Gastroesophageal sphincter (tissue), 4 donors: Measurements from ENCODE around the gene HPD. TPM values are rescaled to one million over a fixed set of nuclear protein-coding genes. Genes with fewer than 3 reads are reported as not detected.

ENCODE experiments used
- ATAC-seq: fragments of 150-250 bp; one replicate; pipeline ENCODE4 v1.9.1; 2016; ENCODE audit warnings: mild to moderate bottlenecking, moderate library complexity
- H3K27ac ChIP-seq, 4 donors: fragments of 200-600 bp; sonication (generic) in 3 of 4; 1 replicate in 3 of 4; 2 replicates in 1 of 4; pipeline ENCODE4 v1.5.1; 2016 to 2019
- H3K27me3 ChIP-seq: fragments of 200-600 bp; sonication (generic); one replicate; pipeline ENCODE4 v1.5.1; 2019
- H3K36me3 ChIP-seq, 2 donors: fragments of 200-600 bp; sonication (generic); one replicate each; pipeline ENCODE4 v1.5.1; 2019; ENCODE audit warnings: control low read depth in 1 of 2
- H3K4me1 ChIP-seq, 3 donors: fragments of 200-600 bp; sonication (generic); 1 replicate in 2 of 3; 2 replicates in 1 of 3; pipeline ENCODE4 v1.5.1; 2016 to 2019; ENCODE audit warnings: control low read depth in 2 of 3
- H3K4me3 ChIP-seq, 2 donors: fragments of 200-600 bp; sonication (generic); one replicate each; pipeline ENCODE4 v1.5.1; 2019; ENCODE audit warnings: mild to moderate bottlenecking in 1 of 2, moderate library complexity in 1 of 2
- H3K9me3 ChIP-seq, 3 donors: fragments of 200-600 bp; sonication (generic); one replicate each; pipeline ENCODE4 v1.5.1; 2017 to 2019; ENCODE audit warnings: control low read depth in 2 of 3
- CTCF ChIP-seq, 4 experiments: fragments of 200-600 bp in 2 of 4; fragments of 450-650 bp in 2 of 4; sonication (generic) in 1 of 4; IDR thresholded peaks; one replicate each; pipeline ENCODE4 v1.5.1; 2017 to 2019; ENCODE audit warnings: antibody characterized with exemption in 4 of 4, mild to moderate bottlenecking in 2 of 4, moderate library complexity in 2 of 4
- EP300 ChIP-seq: sonication (generic); formaldehyde crosslinking; IDR thresholded peaks from one replicate; pipeline ENCODE4 v1.6.1; 2017; ENCODE audit warnings: antibody characterized with exemption, mild to moderate bottlenecking
- POLR2A ChIP-seq, 2 donors: fragments of 450-650 bp; IDR thresholded peaks; one replicate each; pipeline ENCODE4 v1.6.1; 2017; ENCODE audit warnings: antibody characterized with exemption in 2 of 2, mild to moderate bottlenecking in 2 of 2, moderate library complexity in 1 of 2
- POLR2AphosphoS5 ChIP-seq: sonication (generic); formaldehyde crosslinking; IDR thresholded peaks from one replicate; pipeline ENCODE4 v1.6.1; 2017; ENCODE audit warnings: antibody characterized with exemption
- WGBS, 2 donors: methylation state at CpG; one replicate each; pipeline ENCODE4 v1.1.5; 2018; ENCODE audit warnings: low coverage in 1 of 2; 5-methylcytosine and 5-hydroxymethylcytosine counted together
- total RNA-seq, 4 donors: library from RNA; depleted of rRNA; stranded (reverse); fragments of >200 nt; gene quantifications; one replicate each; pipeline ENCODE4 v1.1.0, GENCODE V29; 2016

The HPD gene
- total RNA-seq, 4 donors from 2014 or later, result 1.2 to 5.0 (median 2.6) TPM; not detected in 1

GRCh38 chr12:121825041-121825523 lies 33.6 kb downstream of the HPD start:
- TF ChIP-seq POLR2A (IDR thresholded peaks at IDR 0.05), result no peak
- TF ChIP-seq CTCF (IDR thresholded peaks at IDR 0.05), result no peak
- TF ChIP-seq POLR2AphosphoS5, result no peak
- no peak for TF ChIP-seq EP300
- H3K4me1 ChIP-seq, result peaks cover 0 to 24% (median 0%) of the 10 kb centered on the region in 3 donors
- H3K36me3 ChIP-seq, result peaks cover 0 to 97% of the 10 kb centered on the region in 2 donors
- WGBS, 2 donors, result 98% methylated on average over 4 of the region's 18 CpGs; no CpG with 5 or more reads in 1 of the 2 donors
- no peak for ATAC-seq
- H3K27me3 ChIP-seq, result no peaks in the 10 kb centered on the region
- H3K4me3 ChIP-seq, result no peak overlapping the region
- no peaks in the 10 kb centered on the region for H3K9me3 ChIP-seq
- peak overlapping the region in 1 of 4 donors; percentile 18 for H3K27ac ChIP-seq

GRCh38 chr12:121823727-121824115 lies 34.9 kb downstream of the HPD start:
- H3K9me3 ChIP-seq, result no peaks in the 10 kb centered on the region
- H3K27ac ChIP-seq, result no peak overlapping the region
- H3K4me3 ChIP-seq, result no peak overlapping the region
- H3K4me1 ChIP-seq, result peaks cover 0 to 10% (median 0%) of the 10 kb centered on the region in 3 donors
- peaks cover 0 to 97% of the 10 kb centered on the region in 2 donors for H3K36me3 ChIP-seq
- ATAC-seq, result no peak
- WGBS, 2 donors, result 100% methylated on average over 3 of the region's 12 CpGs; no CpG with 5 or more reads in 1 of the 2 donors
- H3K27me3 ChIP-seq, result no peaks in the 10 kb centered on the region
- no peak for TF ChIP-seq EP300
- no peak for TF ChIP-seq POLR2AphosphoS5
- TF ChIP-seq CTCF (IDR thresholded peaks at IDR 0.05), result no peak
- TF ChIP-seq POLR2A (IDR thresholded peaks at IDR 0.05), result no peak

- peaks cover 0 to 97% of the 10 kb centered on the region in 2 donors for H3K36me3 ChIP-seq
- TF ChIP-seq POLR2AphosphoS5 (no peak), EP300 (no peak), POLR2A (IDR thresholded peaks at IDR 0.05) (no peak), CTCF (IDR thresholded peaks at IDR 0.05) (no peak)
- no peaks in the 10 kb centered on the region for H3K9me3 ChIP-seq
- 100% methylated on average over 3 of the region's 36 CpGs; no CpG with 5 or more reads in 1 of the 2 donors for WGBS, 2 donors
- peaks cover 0 to 7% (median 0%) of the 10 kb centered on the region in 3 donors for H3K4me1 ChIP-seq
- no peak overlapping the region for H3K4me3 ChIP-seq
- no peak for ATAC-seq
- H3K27me3 ChIP-seq, result no peaks in the 10 kb centered on the region
- no peak overlapping the region for H3K27ac ChIP-seq
Measured at GRCh38 chr12:121823101-121823726, 35.4 kb downstream of the HPD start.

- Histone ChIP-seq H3K27ac (no peak overlapping the region), H3K9me3 (no peaks in the 10 kb centered on the region), H3K4me1 (peaks cover 0 to 7% (median 0%) of the 10 kb centered on the region in 3 donors), H3K36me3 (peaks cover 0 to 97% of the 10 kb centered on the region in 2 donors), H3K4me3 (no peak overlapping the region), H3K27me3 (no peaks in the 10 kb centered on the region)
- peak; percentile 26 for ATAC-seq
- TF ChIP-seq EP300 (no peak), POLR2A (IDR thresholded peaks at IDR 0.05) (no peak), CTCF (IDR thresholded peaks at IDR 0.05) (no peak), POLR2AphosphoS5 (no peak)
- WGBS, 2 donors, result 87% methylated on average over 13 of the region's 39 CpGs; no CpG with 5 or more reads in 1 of the 2 donors
Measured at GRCh38 chr12:121822393-121823100, 36.1 kb downstream of the HPD start.
